GM19043 (cell line): ENCODE results near the gene LMO7.
A peak's percentile ranks its signal among the peaks of the same experiment; 100 is the strongest.

Source experiments
- ATAC-seq: cut with Tn5 transposase; IDR thresholded peaks from one replicate; pipeline ENCODE4 v1.9.1; 2021; ENCODE audit warnings: low read depth; ENCODE audit not compliant: unreplicated experiment

LMO7 gene

DNA sequence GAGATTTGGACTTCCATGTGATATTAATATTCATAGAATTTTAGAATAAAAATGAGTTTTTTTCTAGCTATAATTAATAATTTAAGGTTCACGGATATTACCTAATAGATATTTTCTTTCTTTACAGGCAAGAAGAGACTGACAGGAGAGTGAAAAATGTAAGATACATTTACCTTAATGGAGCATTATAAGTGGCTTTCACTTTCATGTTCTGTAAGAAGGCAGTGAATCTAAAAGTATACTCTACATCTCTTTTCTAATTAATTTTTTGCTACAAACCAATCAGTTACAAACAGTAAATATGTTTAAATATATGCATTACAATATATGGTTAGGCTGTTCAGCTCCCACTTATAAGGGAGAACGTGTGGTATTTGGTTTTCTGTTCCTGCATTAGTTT, 159.1 kb downstream of the LMO7 start:
- no peak for ATAC-seq

DNA sequence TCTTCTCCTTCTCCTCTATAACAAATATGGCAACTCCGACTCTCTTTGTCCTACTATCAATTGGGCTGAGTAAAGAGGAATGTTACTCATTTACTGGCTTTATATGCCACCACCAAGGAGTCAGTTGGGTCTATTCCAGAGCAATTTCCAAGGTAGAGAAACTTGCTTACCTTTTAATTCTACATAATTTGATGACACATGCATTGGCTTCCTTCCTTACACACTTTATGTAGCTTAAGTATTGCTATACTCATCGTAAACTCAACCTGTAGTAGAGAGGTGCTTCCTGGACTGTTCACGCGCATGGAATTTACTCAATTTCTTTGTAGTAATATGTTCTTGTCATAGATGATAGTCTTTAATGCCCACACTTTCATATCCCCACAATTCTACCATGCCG, 160.7 kb downstream of the LMO7 start:
- no peak for ATAC-seq

DNA sequence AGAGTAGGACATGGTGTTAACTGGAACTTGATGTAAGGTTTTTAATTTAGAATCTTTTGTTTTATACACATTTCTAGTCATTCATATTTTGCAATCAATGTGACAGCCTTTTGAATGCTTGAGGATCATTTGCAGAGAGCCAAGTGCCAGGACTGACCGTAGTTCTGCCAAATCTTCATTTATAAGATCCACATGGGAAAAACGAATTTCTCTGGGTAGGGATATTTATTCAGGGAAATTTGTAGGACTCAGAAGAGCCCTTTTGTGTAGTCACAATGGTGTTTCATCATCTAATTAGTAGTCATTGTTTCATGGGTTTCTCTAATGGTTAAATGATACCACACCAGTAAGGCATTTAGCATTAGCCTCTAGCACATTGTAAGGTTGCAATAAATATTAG, 161.1 kb downstream of the LMO7 start:
- ATAC-seq, result no peak

DNA sequence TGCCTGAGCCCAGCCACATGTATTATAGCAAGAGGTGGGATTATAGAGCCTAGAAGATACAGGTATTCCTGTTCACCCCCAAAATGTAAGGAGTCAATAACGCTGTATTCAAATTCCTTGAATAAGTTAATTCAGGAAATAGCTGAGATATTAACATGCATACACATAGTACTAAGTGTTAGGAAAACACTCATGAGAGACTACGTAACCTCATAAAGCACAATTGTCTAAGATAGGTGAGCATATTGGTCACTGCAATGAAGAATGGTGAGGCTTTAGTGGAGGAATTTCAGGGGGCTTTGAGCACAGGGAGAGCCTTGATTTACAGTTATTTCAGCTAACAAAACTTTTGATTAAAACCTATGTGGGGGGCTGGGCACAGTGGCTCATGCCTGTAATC, 161.6 kb downstream of the LMO7 start:
- ATAC-seq, result no peak

DNA sequence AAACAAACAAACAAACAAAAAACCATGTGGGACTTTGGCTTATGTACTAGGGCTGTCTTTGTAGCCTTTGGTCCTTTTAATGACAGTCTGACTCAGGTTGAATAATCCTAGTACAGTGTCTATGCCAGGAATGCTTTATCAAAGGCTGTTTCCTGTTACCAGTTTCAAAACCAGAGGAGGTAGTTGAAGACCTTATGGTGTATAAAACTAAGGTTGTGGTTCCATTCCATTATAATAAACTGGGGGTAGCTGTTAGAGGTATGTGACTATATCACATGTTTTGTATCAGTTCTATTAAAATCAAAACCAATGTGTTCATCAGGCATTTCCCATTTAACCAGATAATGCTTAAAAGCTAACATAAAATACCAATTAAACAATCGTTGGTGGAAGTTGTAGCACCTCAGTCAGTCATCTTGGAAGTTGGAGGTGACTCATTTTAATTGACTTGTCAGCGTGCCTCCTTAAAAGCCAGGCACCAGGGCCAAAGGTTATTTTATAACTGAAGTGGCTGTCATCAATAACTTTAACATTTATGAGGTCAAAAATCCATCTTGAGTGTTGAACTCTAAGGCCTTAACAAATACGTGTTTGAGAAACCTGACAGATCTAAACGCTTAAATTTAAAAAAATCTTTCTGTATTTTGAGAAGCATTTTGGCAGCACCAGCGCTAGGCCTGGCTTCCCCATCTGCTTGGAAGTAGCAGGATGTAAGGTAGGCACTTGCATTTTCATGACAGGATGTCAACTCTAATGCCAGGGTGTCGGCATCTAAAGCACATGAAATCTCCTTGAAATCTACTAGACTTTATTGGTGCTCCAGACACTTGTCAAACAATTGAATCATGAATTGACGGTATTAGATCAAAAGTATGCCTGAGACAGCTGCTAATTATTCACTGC, 162.5 kb downstream of the LMO7 start:
- no peak for ATAC-seq

DNA sequence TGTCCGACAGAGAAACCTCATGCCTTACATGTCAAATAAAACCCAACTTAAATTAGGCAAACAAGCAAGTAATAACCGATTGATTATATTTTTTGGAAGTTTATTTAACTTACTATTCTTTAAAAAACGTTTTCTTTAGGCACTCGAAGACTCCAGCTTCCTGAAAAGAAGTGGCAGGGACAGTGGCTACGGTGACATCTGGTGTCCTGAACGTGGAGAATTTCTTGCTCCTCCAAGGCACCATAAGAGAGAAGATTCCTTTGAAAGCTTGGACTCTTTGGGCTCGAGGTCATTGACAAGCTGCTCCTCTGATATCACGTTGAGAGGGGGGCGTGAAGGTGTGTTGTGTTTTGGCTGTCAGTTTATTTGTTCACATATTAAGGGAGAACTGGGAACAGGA, 164.4 kb downstream of the LMO7 start:
- no peak for ATAC-seq

DNA sequence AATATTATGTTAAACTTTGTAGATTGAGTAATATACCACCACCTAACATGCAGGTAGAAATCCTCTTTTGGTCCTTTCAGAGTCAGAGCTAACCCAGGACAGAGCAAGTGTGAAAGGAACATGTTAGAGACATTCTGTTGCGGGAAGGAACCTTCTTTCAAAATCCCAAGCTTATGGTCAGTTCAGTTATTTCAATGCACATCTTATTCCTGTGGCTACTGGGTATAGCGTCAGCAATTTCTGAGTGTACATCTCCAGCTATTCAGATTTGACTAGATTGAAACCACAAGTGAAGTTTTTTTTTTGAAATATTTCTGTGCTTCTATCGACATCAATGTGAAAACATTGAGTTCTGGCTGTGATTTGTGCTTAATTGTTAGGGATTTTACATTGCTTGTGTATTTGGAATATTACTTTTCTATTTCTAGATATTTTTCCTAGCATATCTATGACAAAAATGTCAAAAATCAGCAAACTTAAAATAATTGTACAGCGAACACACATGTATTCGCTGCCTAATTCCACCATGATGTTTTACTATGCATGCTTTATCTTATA, 165.3 kb downstream of the LMO7 start:
- no peak for ATAC-seq

DNA sequence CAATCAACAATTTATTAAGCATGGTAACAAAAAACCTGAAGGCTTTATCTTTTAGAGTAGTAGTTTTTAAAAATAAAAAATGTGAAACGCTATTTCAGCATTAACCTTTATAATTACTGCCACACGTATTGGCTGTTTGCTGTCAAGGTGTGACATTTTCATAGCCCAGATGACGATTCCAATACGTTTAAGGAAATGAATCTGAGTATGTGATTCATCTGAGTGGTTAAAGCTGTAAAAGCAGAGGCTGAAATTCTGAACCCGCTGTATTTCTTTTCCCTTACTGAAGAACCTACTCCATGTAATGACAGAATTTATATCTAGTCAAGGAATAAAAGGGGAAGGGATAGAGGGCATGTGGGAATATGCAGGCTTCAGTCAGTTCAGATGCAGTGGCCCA, 166.0 kb downstream of the LMO7 start:
- ATAC-seq, result no peak

DNA sequence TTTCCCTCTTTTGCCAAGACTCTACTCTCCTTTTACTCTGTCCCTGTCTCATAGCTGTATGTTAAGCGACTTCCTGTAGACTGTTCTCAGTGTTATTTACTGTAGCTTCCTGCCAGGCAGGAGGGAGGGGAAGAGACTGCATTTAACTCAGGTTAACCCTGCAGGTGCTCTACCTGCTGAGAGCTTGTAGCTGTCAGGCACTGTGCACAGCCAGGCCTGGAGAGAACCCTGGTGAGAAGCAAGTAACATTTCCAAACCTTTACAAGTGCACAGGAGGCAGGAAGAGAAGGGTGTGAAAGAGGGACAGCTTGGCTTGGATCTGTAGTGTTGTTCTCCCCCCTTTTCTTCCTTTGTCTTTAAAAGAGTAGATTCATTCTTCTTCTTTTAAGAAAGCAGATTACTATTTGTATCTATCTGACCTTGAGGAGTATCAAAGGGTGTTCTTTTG, 167.1 kb downstream of the LMO7 start:
- ATAC-seq, result peak; percentile 84

DNA sequence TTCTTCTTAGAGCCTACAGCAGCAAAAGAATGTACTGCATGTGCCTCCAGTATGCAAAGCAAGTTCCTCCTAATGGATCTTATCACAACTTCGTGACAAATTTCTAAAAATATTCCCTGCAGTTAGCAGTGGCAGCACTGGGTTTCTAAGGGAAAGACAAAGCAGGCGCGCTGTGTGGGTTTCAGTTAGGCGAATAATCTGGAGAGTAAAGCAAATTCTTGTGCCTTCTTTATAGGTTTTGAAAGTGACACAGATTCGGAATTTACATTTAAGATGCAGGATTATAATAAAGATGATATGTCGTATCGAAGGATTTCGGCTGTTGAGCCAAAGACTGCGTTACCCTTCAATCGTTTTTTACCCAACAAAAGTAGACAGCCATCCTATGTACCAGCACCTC, 167.9 kb downstream of the LMO7 start:
- no peak for ATAC-seq

DNA sequence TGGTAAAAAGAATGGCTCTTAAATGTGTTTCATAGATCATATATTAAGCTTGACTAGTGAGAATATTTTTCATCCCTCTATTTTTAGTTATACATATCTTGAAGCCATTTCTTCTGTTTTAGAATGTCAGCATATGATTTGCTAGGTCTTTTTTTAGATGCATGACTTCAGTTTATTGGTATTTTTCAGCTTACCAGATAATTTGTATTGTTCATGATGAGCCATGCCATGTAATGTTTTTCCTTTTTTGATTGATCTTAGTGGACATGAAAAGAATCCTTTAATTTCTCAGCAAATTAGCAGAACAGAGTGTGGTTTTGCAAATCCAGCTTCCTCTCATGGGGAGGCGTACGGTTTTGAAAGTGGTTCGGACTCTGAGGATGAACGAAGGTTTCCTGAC, 168.5 kb downstream of the LMO7 start:
- ATAC-seq, result no peak

DNA sequence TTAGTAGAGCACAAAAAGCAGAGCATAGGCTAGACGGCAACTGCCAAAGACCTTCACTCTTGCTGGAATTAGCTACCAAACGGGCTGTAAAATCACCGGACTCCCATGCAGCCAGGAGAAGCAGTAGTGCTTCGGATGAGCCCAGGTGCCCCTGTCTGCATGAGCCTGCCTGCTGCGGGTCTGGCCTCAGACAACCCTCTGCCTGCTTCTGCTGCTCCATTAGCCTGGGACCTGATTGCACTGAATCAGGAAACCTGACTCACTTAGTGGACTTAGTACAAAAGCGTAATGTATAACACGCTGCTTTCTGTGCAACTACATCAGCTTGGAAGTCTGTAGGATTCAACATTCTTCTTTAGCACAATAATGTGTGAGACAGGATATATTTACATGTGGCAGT, 170.0 kb downstream of the LMO7 start:
- no peak for ATAC-seq

DNA sequence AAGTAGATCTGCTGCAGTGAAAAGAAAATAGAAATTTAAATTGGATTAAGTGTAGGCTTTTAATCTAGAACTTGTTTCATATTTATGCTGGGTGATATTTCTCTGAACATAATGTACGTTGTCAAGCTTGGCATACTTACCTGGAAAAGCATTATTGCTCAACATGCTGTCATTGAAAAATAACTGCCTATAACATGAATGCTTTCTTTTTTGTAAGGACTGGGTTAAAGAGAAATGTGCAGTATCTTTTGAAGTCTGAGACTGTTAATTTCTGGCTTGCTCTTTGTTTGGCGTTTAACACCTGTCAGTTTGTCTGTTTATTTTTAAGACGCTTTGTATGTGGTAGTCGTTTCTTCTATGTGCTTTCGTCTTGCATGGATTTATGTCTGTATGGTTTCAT, 175.2 kb downstream of the LMO7 start:
- no peak for ATAC-seq

DNA sequence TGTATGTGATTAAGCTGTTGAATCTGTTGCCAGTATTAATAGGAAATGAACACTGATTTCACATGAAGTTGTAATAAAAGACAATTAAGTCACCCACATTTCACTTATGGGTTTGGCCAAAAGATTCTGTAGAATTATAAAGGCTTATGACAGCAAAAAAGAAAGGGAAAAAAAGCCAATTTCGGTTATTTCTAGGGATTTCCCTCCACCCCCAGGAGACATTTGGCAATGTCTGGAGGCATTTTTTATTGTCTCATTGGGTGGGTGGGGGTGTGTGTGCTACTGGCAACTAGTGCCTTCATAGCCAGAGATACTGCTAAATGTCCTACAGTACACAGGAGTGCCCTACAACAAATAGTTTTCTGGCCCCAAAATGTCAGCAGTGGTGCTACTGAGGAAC, 175.7 kb downstream of the LMO7 start:
- no peak for ATAC-seq

DNA sequence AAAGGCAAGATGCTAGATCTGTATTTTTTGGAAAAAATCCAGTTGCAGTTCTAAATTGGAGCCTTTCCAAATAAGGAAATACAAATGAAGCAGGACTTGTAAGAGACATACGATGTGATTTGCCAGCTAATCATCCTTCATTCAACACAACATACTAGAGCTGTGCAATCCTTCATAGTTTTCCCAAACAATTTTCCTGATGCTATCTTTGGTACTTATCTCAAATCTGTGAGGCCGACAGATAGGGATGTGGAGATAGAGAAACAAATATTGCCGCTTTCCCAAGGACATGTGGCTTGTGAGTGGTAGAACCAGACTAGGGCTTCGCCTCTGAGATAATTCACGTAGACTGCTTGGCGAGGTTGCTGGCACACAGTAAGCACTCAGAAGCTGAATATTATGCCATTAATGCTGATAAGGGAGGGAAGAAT, 176.6 kb downstream of the LMO7 start:
- no peak for ATAC-seq

DNA sequence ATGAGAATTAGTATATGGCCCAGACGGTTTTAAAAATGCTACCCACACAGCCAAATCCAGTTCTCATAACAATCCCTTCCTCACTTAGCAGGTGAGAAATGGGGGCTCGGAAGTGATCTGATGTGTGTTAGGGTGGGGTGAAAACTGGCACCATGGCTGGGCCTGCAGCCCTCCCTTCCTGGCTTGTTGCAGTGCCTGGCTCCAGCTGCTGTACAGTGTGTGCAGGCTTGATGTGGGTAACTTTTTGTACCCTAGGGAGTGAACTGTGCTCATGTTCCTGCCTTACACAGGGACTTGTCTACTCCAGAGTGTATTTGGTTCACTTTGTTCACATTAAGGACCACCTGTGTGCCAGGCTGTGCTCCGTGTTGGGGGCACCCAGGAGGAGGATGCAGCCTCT, 177.2 kb downstream of the LMO7 start:
- ATAC-seq, result no peak

DNA sequence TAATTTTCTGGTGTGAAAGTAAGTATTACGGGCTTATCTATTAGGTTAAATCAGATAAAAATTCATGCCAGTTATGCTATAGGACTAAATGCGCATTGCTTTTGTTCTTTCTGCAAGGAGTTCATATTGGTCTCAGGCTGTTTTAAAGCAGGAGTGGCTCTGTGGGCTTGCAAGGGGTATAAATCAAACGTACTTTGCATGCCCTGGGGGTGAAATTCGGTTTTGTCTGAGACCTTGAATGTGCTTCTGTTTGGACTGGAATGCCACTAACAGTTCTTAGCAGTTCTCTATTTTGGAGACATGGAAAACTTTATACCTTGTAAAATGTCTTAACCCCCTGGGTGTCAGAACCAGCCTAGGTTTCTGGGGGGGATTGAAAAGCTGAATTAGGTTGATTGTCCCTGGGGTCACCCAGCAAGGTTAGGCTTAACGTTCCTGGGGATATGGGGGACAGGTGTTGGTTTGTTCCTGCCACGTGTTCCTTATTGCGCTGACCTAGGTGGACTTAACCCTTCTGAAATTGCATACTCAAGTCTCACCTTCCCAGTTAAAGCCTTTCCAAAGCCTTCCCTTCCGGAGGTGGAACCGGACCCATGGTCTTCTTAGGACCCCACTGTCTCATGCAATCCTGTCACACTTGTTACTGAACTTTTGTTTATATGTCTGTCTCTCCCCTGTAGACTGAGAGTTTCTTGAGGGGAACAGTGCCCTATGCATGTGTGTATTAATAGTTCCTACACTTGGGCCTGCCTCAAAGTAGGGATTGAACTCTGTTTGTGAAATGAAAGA, 182.2 kb downstream of the LMO7 start:
- ATAC-seq, result no peak

DNA sequence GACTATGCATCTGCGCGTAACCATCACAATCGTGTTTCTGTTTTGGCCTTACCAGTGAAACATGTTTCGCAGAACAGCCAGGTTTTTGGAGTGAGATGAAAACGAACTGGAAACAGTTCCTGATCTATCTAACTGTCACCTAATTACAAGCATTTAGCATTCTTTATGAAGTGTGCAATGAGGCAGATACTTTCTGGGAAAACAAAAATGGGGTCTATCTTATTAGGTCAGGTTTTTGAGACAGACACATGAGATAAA, 182.8 kb downstream of the LMO7 start:
- no peak for ATAC-seq

DNA sequence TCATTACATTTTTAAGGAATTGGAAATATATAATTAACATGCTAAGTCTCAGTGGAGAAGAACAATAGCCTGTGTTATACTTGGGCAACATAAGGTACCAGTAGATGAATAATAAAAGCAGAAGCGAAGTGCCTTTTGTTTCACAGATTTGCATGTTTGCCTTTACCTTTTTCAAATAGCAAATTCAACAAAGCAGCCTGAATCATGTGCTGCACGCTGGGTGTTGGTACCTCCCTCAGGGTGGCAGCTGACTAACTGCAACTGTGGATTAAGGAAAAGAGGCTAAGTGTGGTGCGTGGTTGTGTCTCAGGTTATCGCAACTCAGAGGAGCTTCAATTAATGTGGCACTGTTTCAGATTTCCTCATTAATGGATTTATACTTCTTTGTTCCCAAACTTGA, 189.0 kb downstream of the LMO7 start:
- ATAC-seq, result no peak

DNA sequence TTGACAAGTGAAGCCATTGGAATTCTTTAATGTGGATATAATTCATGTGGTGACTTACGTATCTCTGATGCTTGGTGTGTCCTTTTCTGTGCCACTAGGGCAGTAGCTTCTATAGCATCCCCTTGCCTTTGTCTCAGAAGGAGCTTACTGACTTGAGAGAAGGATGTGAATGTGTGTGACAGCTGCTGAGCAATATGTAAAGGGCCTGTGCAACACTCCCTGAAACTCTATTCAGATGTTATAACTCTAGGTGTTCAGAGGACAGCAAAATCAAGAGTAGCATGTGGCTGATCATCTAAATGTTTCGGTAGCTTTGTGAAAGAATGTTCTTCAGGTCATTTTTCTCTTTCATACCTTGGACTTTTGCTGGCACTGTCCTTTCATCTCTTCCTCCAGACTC, 189.5 kb downstream of the LMO7 start:
- ATAC-seq, result no peak

DNA sequence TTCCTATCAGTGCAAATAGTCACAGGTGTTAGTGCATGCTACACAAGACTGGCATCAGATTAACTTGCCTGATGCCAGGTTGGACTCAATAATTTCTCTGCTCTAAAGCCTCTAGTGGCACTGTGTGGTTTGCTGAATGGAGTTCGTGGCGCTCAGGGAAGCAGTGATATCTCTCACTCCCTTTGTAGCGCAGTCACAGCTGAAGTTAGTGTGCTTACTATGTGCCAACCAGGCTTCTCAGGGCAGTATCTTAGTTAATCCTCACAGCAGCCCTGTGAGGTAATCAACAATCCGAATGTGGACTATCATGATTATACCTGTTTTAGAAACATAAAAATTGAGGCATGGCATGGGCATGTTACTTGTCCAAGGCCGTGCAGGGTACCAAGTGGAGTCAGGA, 190.3 kb downstream of the LMO7 start:
- no peak for ATAC-seq

DNA sequence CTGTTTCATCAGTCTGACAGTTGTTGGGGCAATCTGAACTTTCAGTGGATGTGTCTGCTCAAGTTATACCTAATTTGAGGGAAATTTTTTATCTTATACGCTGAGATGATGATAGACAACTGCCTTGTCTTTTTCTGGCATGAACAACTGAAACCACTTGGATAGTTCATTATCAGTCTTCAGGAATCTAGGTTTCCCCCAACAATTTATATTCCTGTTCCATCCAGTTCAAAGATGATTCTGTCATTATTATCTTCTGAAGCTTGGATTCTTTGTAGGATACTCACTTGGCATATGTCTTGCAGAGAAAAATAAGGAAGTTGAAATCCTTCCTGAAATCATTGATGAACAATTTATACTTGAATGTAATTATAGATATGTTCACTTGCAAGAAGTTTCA, 193.7 kb downstream of the LMO7 start:
- ATAC-seq, result no peak
